Middle frontal gyrus (tissue), 1 donor: ENCODE results near the gene ZNF277.
"Not testable (repeated sequence)": the region's sequence is repeated elsewhere in the genome, so short reads cannot be mapped to it uniquely, and the experiment has no call there.

Experiments used
- DNase-seq: peaks from one replicate; pipeline ENCODE4 v3.0.0-alpha.2; 2015; ENCODE audit warnings: low spot score; ENCODE audit errors: extremely low spot score

Gene ZNF277

DNA sequence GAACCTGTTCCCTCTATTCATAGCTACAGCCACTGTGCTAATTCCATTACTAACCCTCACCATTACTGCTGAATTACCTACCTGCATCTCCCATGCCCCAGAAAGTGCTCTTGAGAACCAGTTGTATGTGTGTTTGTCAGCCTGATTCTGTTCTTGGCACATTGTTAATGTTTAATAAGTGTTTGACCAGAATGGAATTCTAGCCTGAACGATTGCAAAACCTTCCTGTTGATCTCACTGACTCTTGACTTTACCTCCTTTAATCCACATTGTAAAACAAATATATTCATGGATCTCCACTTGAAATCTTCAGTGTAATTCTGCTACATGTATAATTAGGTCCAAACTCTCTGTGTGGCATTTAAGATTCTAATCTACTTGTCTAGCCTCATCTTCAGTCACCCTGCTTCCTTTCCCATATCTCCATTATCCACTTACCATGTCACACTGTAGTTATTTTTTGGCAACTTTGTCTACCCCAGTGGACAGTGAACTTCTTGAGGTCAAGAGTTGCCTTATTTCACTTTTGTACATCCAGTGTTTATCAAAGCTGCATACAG lies 4.9 kb downstream of the ZNF277 start:
- no peak for DNase-seq

DNA sequence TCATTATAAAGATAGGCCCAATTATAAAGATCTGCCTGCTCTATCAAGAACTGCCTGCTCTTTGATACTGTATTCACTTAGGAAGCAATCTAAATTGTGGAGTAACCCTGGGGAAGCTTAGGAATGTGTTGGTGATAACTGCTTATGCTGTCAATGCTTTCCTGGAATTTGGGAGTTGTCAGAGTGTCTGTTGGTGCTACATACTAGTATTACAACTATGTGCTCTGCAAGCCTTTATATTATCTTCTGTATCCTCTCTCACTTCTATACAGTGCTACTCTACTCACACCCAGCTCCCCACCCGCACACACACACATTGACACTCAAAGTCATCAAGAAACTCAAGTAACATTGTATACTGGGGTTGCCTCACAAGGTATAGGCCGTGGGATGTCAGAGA lies 6.1 kb downstream of the ZNF277 start:
- DNase-seq = no peak

DNA sequence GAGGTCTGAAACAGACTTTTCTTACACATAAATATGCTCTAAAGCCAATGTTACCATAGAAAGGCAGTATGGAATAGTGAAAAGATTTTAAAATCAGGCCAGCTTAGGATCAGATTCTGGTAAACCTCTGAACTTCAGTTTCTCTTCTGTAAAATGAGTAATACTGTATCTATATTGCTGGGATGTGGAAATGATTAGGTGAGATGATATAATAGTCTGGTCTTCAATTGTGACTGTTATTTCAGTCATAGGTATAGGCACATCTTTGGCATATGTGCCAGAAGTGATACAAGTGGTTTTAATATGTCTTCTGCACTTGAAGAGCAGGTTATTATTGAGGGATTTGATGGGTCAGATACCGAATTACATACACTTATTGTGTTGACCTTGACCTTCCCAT lies 7.2 kb downstream of the ZNF277 start:
- no peak for DNase-seq

DNA sequence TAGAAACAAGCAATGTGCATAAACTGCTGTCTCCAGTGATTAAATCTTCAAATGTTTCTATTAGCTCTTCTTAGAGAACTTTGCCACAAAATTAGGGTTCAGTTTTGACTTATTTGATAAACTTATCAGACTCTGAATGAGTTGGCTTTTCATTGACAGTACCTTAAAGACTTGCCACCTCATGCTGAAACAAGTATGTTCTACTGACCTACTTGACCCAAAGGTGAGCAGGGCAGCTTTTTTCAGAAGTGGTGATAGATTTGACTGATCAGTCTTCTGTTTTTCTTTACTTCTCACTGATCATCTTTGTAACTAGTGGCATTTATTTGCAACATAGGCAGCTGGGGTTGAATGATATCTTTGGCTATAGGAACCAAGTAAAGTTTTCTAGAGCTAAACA lies 7.8 kb downstream of the ZNF277 start:
- DNase-seq = no peak

DNA sequence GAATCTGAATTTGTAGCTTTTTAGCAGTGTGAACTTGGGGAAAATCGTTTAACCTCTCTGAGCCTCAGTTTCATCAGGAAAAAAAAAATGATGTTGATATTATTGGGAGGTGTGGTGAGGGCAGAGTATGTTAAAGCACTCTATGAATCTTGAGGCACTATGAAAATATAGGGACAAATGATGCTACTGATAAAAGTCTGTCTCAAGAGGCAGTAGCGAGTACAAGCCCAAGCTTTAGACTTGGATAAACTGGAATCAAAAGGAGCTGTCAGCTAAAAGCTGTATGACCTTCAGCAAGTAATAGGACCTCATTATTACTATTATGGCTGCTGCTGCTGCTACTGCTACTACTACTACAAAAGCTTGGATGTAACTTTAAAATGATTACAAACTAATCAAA lies 8.4 kb downstream of the ZNF277 start:
- no peak for DNase-seq

DNA sequence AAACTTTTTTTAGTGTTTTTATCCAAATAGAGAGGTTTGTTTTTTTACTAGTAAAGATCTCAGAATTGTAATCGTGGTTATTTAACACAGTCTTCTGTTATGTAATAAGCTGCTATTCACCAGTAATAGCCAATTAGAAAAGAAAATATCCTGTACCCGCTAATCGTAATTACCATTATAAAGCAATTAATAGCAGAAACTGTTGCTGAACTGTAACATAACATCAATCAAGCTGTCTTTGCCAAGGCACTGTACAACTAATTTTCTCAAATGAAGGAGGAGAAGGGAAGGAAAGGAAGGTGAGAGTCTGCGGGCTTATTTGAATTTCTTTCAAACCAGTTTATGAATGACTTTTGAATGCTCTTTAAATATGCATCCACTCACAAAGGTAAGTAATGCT lies 9.3 kb downstream of the ZNF277 start:
- DNase-seq = no peak

DNA sequence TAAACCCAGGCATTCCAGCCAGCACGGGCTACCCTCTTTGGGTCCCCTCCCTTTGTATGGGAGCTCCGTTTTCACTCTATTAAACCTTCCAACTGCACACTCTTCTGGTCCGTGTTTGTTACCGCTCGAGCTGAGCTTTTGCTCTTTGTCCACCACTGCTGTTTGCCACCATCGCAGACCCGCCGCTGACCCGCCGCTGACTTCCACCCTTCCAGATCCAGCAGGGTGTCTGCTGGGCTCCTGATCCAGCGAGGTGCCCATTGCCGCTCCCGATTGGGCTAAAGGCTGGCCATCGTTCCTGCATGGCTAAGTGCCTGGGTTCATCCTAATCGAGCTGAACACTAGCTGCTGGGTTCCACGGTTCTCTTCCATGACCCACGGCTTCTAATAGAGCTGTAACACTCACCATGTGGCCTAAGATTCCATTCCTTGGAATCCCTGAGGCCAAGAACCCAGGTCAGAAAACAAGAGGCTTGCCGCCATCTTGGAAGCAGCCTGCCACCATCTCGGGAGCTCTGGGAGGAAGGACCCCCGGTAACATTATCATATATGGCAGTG lies 14.5 kb downstream of the ZNF277 start:
- no peak for DNase-seq

DNA sequence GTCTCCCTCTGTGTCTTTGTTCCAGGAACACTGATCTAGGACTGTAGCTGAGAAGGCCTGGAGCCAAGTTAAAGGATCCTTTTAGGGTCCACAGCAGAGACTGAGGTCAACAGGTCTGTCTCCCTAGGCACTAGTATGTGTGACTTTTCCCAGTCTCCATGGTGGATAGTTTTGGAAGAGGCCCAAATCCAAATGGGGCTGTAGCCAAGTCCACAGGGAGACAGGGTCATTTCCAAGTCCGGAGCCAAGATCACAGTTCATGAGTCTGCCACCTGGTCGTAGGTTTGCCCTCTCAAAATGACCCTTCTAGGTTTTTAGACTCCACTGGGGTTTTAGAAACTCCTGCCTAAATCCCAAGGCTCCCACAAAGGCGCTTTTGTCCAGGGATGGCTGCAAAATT lies 16.8 kb downstream of the ZNF277 start:
- no peak for DNase-seq

DNA sequence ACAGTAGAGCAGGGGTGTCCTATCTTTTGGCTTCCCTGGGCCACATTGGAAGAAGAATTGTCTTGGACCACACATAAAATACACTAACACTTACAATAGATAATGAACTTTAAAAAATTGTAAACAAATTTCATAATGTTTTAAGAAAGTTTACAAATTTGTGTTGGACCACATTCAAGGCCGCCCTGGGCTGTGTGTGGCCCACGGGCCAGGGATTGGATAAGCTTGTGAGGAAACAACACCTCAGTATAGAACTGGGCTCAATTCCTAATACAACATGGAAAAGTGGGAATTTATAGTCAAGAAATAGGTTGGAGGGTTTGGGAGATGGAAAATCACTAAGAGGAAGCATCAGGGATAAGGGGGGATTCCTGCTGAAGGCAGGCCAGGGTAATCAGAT lies 17.7 kb downstream of the ZNF277 start:
- no peak for DNase-seq

DNA sequence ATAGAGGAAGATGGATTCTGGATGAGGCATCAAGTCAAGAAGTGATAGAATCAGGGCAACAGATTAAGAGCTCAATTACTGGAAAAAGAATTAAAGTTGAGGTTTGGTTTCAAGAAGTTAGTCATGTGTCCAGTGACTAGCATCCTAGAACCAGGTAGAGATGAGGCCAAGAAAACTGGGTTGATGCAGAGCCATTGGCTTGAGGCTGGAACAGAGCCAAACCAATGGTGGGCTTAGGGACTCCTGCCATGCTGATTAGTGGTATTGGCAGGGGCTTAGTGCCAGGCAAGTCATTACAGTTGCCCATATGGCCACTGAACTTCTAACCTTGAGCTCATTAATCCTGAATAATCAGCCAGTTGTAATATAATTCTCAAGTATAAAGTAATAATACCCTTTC lies 18.5 kb downstream of the ZNF277 start:
- DNase-seq = no peak

DNA sequence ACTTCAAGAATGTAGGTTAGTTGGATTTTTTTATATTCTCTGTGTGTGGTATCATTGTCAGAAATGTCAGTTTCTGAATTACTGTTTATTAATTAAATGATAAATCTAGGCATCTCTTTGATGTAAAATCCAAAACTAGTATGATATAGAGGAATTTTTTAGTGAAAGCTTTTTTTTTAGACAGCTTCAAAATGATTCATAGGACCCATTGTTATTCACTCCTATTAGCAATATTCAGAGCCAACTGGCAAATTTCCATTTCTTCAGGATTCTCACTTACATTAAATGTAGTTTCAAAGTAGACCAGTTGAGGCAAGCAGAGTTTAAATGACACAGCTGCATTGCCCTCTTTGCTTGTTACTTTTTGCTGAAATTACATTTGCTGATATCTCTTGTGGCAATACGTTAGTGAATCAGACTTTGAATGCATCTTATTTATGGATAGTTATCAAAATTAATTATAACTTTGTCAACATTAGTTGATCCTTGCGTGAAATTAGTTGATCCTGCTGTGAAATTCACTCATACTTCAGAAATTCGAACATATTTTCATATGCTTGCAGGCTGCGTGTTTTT lies 20.3 kb downstream of the ZNF277 start:
- no peak for DNase-seq

DNA sequence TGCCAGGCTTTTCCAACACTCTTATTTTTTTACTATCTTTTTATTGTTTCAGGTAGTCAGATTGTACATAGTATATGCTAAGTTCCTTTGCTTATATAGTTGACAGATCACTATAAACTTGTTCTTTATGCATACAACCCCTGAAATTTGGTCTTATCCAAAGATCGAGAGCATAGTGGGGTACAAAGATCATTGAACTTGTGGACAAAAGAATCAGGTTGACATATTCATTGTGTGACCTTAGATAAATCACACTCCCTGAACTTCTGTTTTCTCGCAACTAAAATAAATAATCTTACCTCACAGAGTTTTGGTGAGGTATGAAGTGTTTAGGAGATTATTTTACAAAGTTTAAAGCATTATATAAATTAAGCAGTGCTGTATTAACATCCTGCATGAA lies 22.1 kb downstream of the ZNF277 start:
- DNase-seq = no peak

DNA sequence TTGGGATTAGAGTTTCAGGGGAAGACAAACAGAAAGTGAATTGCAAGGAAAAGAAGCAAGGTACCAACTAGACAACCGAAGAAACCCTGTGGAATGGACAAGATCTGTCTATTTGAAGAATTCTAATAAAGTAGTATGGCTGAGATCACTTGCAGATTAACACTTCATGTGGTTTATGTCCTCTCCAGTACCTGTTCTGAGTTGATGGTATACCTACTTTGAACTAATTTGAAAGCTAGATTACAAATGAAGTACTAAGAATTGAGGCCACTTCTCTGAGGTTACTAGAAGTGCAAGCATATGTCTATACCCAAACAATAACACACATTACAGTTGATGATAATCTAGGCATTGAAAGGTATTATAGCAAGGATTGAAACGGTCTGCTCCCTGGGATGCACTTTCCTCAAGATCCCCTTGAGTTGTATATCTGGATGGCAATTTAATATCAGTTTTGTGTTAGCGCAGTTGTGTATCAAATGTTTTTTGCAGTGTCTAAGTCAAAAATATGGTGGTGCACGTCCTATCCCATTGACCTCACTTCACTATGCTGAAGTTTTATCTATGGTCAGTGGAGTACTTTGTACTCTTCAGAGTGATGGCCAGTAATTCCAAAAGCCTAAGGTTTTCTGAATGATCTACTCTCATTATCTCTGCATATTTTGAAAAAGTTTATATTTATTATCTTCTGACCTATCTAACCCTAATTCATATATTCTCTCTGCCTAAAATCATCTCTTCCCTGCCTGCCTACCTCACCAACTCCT lies 25.9 kb downstream of the ZNF277 start:
- no peak for DNase-seq

DNA sequence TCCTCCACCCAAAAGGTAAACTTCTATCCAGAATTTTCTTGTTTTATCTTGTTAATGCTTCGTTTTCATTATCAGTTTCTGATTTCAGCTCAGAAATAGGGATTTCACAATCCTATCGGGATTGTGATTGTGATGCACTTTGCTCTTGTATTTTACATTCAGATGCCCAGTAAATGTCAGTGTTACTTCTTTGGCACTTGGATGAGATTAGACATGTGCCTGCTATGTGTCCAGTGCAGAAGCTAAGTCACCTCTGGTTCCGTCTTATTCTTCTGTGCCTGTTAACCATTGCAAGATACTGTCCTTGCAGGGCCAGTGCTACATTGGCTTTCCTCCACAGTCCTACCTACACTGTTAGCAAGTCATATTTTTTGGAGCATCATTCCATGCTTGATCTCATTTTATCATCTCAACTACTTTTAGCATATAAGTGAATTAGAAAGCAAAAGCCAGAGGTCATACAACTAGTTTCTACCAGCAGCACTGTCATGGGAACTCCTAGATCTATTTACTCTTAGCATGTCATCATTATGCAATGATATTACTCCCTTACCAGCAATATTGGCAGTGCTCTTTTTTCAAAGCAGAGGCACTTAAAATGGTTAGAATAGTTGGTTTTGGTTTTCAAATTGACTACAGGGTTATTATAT lies 26.7 kb downstream of the ZNF277 start:
- DNase-seq = no peak

DNA sequence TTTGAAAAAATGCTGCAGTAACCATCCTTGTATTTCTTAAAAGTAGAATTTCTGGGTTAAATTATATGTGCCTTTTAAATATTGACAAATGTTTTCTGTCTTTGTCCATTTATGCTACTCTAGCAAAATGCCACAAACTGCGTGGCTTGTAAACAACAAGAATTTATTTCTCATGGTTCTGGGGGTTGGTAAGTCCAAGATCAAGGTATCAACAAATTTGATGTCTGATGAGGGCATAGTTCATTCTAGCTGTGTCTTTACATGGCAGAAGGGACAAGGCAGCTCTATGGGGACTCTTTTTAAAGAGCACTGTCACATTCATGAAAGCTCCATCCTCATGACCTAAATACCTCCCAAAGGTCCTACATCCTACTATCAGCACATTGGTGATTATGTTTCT lies 27.7 kb downstream of the ZNF277 start:
- no peak for DNase-seq

DNA sequence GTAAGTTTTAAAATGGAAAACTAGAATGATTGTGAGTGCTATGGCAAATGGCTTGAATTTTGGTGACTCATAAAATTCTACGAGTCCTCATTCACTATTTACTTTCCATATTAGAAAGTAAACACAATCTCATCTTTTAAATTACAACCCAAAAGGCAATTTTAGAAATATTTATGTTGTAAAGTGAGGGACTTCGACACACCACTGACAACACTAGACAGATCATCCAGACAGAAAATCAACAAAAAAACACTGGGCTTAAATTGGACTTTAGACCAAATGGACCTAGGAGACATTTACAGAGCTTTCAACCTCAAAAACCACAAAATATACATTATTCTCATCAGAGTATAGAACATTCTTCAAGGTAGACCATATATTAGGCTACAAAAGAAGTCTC lies 30.1 kb downstream of the ZNF277 start:
- DNase-seq = no peak

DNA sequence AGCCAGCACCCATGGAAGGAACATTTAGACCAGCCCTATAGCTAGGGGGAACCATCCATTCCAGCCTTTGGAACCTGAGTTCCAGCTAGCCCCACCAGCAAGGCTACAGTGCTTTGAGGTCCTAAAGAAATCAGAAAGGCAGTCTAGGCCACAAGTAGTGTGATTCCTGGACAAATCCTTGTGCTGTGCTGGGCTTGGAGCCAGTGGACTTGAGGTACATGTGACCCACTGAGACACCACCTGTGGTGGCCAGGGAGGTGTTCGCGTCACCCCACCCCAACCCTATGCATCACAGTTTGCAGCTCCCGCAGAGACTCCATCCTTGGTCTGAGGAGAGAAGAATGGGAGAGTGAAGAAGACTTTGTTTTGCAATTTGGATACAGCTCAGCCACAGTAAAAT lies 31.8 kb downstream of the ZNF277 start:
- DNase-seq = no peak

DNA sequence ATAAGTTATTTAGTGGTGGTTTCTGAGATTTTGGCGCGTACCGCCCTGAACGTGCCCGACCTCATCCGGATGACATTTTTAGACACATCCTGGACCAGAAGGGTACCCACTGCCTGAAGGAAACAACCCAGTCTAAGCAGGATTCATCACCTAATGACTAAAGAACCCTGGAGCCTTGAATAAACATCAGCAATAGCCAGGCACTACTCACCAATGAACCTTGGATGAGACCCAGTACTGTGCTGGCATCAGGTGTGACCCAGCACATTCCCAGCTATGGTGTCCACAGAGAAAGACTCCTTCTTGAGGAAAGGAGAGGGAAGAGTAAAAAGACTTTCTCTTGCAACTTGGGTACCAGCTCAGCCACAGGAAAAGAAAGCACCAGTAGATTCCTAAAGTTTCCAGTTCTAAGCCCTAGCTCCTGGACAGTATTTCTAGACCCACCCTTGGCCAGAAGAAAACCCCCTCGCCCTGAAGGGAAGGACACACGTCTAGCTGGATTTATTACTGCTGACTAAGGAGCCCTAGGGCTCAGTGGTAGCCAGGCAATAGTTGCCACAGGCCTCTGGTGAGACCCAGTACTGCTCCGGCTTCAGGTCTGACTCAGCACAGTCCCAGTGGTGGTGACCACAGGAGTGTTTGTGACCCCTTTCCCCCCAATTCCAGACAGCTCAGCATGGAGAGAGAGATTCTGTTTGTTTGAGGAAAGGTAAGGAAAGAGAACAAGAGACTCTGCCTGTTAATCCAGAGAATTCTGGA lies 32.5 kb downstream of the ZNF277 start:
- no peak for DNase-seq

DNA sequence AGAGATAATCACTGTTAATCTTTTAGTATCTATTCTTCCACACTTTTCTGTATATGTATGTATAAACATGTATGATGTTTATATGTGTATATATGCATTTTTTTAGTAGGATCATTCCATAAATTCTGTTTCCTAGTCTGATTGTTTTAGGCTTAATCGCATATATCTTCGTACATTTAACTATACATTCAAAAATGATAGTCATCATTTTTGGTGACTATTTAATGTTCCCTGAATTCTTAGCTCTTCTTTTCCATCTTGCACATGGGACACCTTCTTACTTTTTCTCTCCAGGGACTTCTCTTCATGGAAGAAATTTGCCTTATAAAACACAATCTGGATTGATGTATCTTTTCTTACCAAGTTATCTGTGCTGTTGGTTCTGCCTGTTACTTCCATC lies 42.1 kb downstream of the ZNF277 start:
- no peak for DNase-seq

DNA sequence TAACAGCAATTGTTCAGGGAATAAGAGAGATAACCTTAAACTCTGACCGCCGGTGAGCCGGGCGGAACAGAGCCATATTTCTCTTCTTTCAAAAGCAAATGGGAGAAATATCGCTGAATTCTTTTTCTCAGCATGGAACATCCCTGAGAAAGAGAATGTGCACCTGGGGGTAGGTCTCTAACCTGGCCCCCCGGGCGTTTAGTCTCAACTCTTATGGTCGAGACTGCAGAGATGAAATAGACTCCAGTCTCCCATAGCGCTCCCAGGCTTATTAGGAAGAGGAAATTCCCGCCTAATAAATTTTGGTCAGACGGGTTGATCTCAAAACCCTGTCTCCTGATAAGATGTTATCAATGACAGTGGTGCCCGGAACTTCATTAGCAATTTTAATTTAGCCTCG lies 43.5 kb downstream of the ZNF277 start:
- DNase-seq = not testable (repeated sequence)

DNA sequence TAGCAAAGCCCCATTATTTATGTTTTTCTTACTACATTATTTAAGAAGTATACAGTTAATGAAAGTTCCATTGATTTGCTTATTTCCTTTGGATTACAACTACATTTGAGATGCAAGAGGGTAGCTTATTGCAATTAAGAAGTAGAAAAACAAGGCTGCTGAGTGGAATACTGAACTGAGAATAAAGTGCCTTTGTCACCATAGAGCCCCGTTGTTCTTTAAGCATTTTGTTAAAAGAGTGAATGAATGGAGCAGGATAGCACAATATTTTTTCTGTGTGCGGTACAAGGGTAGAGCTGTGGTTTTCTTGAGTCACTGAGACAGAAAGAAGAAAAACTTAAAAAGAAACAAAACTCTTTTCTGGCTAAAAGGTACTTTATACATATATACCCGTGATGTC lies 45.6 kb downstream of the ZNF277 start:
- no peak for DNase-seq

DNA sequence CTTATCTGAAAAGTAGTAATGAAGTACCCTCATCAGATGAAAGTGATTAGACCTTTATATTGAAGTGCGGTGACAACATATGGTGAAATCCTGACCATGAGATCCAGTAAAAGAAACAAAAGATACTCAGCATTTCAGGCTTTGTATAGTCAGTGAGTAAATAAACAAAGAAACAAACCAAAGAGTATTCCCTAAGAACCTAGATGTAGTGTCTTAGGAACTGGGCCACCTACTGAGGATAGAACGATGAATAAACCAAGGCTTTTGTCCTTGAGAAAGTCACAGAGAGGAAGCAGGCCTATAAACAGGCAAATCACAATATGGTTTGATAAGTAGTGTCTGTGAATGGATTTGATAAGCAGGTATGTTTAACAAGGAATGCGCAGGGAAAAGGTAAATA lies 46.2 kb downstream of the ZNF277 start:
- DNase-seq = no peak
